Keratinocyte (primary cell): Measurements from ENCODE around the gene FOXJ3.

Experiments
- CTCF ChIP-seq, 3 experiments: IDR thresholded peaks in 1 of 3; conservative IDR thresholded peaks in 1 of 3; optimal IDR thresholded peaks in 1 of 3; 2 replicates in 2 of 3; 3 replicates in 1 of 3; pipeline versions ENCODE3 to v1.5.1; 2011; ENCODE audit warnings: low read length in 3 of 3, mild to moderate bottlenecking in 3 of 3, moderate library complexity in 2 of 3, control low read depth in 1 of 3, inconsistent platforms in 1 of 3; ENCODE audit not compliant: insufficient read depth in 2 of 3; ENCODE audit errors: extremely low read depth in 1 of 3
- EZH2 ChIP-seq: IDR thresholded peaks from one replicate; pipeline ENCODE4 v1.6.1; 2012; ENCODE audit warnings: inconsistent platforms, mild to moderate bottlenecking, low read length, moderate library complexity

GRCh38 chr1:42259059-42259738 is 75.8 kb downstream of the FOXJ3 start:
- no peak for TF ChIP-seq CTCF (optimal IDR thresholded peaks at IDR 0.05 in 1 of 3, IDR thresholded peaks at IDR 0.05 in 1 of 3, conservative IDR thresholded peaks at IDR 0.05 in 1 of 3; ENCODE audit: extremely low read depth in 1 of 3, insufficient read depth in 2 of 3, low read length in 3 of 3)
- no peak for TF ChIP-seq EZH2
